Cardiac fibroblast (primary cell): ENCODE data around the gene ACE.

Experiments
- DNase-seq, 2 donors: peaks; one replicate each; pipeline versions ENCODE4 v3.0.0 to v3.0.0-alpha.2; 2010; ENCODE audit warnings: low read depth in 2 of 2
- H3K4me3 ChIP-seq, 2 donors: replicated peaks in 1 of 2; 1 replicate in 1 of 2; 2 replicates in 1 of 2; pipeline ENCODE4 v1.5.1; 2011; ENCODE audit warnings: low read depth in 2 of 2, low read length in 2 of 2, mild to moderate bottlenecking in 2 of 2, moderate library complexity in 1 of 2
- TF ChIP-seq, protein P1 (sequence below): IDR thresholded peaks from one replicate; pipeline ENCODE4 v1.5.1; 2011; ENCODE audit warnings: low read depth, mild to moderate bottlenecking, low read length, inconsistent platforms

The ACE gene

DNA sequence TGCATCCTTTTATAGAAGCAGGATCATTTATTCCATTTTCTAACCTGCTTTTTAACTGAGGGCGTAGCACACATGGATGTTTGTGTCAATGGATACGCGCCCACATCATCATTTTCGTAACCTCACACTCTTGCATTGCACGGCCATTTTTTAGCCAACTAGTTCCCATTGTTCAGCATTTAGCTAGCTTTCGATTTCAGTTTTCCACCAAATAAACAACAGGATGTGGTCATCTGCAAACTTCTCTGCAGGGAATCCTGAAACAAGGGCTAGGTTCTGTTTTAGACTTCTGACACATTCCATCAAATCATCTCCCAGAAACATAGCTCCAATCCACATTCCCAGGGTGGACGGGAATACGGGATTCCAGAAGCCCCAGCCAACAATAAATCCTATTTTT, 37.2 kb upstream of the ACE start:
- TF ChIP-seq, protein P1, sequence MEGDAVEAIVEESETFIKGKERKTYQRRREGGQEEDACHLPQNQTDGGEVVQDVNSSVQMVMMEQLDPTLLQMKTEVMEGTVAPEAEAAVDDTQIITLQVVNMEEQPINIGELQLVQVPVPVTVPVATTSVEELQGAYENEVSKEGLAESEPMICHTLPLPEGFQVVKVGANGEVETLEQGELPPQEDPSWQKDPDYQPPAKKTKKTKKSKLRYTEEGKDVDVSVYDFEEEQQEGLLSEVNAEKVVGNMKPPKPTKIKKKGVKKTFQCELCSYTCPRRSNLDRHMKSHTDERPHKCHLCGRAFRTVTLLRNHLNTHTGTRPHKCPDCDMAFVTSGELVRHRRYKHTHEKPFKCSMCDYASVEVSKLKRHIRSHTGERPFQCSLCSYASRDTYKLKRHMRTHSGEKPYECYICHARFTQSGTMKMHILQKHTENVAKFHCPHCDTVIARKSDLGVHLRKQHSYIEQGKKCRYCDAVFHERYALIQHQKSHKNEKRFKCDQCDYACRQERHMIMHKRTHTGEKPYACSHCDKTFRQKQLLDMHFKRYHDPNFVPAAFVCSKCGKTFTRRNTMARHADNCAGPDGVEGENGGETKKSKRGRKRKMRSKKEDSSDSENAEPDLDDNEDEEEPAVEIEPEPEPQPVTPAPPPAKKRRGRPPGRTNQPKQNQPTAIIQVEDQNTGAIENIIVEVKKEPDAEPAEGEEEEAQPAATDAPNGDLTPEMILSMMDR = no peak
- peak; percentile 61 to 75 for DNase-seq
- H3K4me3 ChIP-seq = no peak overlapping the region

DNA sequence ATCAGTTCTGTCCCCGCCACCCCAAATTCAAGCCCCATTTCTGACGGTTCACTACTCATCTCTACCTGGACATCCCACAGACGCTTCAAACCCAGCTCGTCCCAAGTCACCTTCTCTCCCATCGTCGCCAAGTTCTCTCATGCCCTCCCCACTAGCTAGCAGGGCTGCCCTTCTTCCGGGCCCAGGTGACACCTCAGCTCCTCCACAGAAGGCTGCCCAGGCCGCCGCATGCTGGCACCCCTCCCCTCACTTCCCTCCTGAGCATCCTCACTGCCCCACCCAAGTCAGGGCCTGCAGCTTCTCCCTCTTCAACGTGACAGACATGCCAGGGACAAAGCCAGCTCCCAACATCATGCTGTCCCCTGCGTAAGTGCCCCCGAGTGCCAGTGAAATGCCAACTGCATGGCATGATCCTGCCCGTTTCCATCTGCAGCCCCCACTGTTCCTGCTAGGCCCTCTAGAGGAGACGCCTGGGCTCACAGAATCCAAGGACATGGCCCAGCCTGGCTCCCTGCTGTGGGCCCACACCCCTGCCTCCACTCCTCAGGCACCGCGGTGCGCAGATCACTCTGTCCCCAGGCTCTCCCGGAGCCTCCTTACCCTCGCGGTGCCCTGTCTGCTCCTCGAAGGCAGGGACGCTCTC, 36.6 kb upstream of the ACE start:
- H3K4me3 ChIP-seq = no peak overlapping the region

DNA sequence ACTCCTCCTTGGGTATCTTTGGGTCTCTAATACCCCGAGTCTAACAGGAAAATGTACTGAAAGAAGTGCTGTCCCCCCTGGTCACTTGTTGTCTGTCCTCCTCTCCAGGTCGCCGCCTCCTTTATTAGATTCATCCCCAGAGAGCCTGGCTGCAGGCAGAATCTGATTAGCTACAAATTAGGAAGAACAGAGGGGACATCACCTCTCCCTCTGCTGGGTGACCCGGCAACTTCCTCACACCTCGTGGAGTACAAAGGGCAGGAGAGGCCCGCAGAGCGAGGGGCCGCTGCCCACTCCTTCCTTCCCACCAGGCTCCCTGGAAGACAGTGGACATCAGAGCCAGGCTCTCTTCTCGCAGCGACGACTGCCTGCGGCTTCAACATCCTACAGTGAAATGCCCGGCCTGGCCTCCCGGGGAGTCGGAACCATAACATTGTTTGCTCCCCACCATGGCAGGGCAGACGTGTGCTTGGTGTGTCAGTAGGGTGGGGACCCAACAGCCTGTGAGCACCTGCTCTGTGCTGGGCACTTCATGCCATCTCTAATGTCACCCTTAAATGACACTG, 36.0 kb upstream of the ACE start:
- DNase-seq = no peak
- no peak overlapping the region for H3K4me3 ChIP-seq
- TF ChIP-seq, protein P1 = no peak

More for the DNA sequence above, 36.6 kb upstream of the ACE start:
- DNase-seq = no peak
- TF ChIP-seq, protein P1 = no peak

DNA sequence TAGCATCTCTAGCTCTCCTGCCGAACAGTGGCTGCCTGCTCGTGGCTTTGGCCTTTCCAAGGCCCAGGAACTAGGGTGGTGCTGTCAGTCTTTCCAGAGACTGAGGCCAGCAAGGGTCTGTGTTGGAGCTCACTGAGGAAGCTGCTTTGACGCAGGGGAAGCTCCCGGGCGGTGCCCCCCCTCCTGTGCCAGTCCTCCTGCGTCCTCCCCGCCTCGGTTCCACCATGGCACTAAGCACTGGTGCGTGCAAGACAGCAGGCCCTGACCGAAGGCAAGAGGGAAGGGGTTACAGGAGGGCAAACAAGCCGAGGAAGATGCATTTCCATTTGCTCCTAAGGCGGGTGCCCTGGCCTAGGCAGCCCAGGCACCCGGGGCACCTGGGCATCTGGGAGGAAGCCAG, 35.2 kb upstream of the ACE start:
- no peak for DNase-seq
- H3K4me3 ChIP-seq = no peak overlapping the region
- TF ChIP-seq, protein P1 = no peak

DNA sequence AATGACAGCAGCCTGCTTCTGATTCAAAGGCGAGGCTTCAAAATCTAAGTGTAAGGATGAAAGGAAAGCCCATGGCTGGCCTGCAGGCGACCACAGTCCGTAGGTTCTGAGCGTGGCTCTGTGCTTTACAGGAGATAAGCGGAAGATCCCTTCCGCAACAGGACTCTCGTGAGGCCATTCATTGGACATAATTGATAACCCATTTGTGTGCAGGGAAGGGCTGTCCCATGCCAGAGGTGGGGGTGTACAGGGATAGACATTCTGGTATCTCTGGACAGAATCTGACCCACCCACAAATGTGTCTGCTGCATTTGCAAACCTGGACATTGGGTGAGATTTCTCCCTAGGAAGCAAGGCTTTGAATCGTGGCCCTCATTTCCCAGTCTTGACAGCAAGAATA, 34.8 kb upstream of the ACE start:
- no peak for DNase-seq
- TF ChIP-seq, protein P1 = no peak
- H3K4me3 ChIP-seq = no peak overlapping the region

DNA sequence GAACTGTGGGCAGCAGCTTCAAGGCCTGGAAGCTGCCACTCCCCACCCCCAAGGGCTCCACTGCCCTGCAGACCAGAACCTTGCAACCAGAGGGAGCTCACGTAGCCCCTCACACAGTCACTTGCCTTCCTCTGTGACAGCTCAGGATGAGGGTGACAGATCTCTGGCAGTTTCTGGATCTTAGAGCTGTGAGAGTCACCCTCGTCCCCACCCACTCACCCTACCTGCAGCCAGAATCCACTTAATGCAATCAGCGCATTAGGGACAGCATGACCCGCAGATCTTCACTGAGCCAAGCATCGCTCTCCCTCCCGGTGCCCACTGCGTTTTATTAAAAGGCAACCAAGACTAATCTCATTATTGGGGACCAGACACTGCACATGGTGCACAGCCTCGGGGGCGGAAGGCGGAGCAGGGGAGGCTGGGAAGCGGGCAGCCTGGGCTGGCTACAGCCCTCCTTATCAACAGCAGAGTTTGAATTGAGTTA, 34.3 kb upstream of the ACE start:
- DNase-seq = no peak
- TF ChIP-seq, protein P1 = peak; percentile 11
- no peak overlapping the region for H3K4me3 ChIP-seq
